Measurements from ENCODE around the gene SEMA6B.

SEMA6B gene

GRCh38 chr19:4523306-4524110, 36.0 kb downstream of the SEMA6B start:
- peak; percentile 35 for DNase-seq (ENCODE audit: low spot score)

GRCh38 chr19:4522291-4523002, 37.0 kb downstream of the SEMA6B start:
- DNase-seq (ENCODE audit: low spot score) = no peak

- no peak for DNase-seq (ENCODE audit: low spot score)
These were observed 37.6 kb downstream of the SEMA6B start for GRCh38 chr19:4521888-4522242.

GRCh38 chr19:4521170-4521887, 38.2 kb downstream of the SEMA6B start:
- no peak for DNase-seq (ENCODE audit: low spot score)

- DNase-seq (ENCODE audit: low spot score) = no peak
These were observed 39.8 kb downstream of the SEMA6B start for GRCh38 chr19:4519521-4520277.

- no peak for DNase-seq (ENCODE audit: low spot score)
These were observed 40.4 kb downstream of the SEMA6B start for GRCh38 chr19:4519172-4519496.

GRCh38 chr19:4518345-4519171, 40.9 kb downstream of the SEMA6B start, which contains the start of gene PLIN4:
Gene PLIN4, minus strand, starts transcription at chr19:4518486. Its CDS starts 214 bp downstream, at chr19:4518272.
- DNase-seq (ENCODE audit: low spot score) = no peak

- no peak for DNase-seq (ENCODE audit: low spot score)
These were observed 41.9 kb downstream of the SEMA6B start for GRCh38 chr19:4517451-4518057.

- no peak for DNase-seq (ENCODE audit: low spot score)
These were observed 42.6 kb downstream of the SEMA6B start for GRCh38 chr19:4516939-4517300.

GRCh38 chr19:4516199-4516938, 43.1 kb downstream of the SEMA6B start:
- DNase-seq (ENCODE audit: low spot score) = no peak

- DNase-seq (ENCODE audit: low spot score) = no peak
These were observed 43.8 kb downstream of the SEMA6B start for GRCh38 chr19:4515732-4516131.

- no peak for DNase-seq (ENCODE audit: low spot score)
These were observed 46.2 kb downstream of the SEMA6B start for GRCh38 chr19:4513248-4513647.

GRCh38 chr19:4512070-4512469, 47.4 kb downstream of the SEMA6B start:
- DNase-seq (ENCODE audit: low spot score) = no peak

GRCh38 chr19:4511300-4512054, 48.0 kb downstream of the SEMA6B start:
- no peak for DNase-seq (ENCODE audit: low spot score)

GRCh38 chr19:4510435-4511255, 48.8 kb downstream of the SEMA6B start:
- DNase-seq (ENCODE audit: low spot score) = no peak

- DNase-seq (ENCODE audit: low spot score) = no peak
These were observed 50.8 kb downstream of the SEMA6B start for GRCh38 chr19:4508698-4509097.

- DNase-seq (ENCODE audit: low spot score) = no peak
These were observed 51.7 kb downstream of the SEMA6B start for GRCh38 chr19:4507804-4508203.

- no peak for DNase-seq (ENCODE audit: low spot score)
These were observed 52.4 kb downstream of the SEMA6B start for GRCh38 chr19:4507150-4507452.
